Hematopoietic multipotent progenitor cell treated with erythropoietin and hydrocortisone succinate and interleukin-3 and kit ligand, for 8 days (in vitro differentiated cells): ENCODE measurements around the gene GREB1.

ENCODE experiments used
- DNase-seq: peaks from one replicate; pipeline ENCODE4 v3.0.0-alpha.2; 2015

The GREB1 gene

DNA sequence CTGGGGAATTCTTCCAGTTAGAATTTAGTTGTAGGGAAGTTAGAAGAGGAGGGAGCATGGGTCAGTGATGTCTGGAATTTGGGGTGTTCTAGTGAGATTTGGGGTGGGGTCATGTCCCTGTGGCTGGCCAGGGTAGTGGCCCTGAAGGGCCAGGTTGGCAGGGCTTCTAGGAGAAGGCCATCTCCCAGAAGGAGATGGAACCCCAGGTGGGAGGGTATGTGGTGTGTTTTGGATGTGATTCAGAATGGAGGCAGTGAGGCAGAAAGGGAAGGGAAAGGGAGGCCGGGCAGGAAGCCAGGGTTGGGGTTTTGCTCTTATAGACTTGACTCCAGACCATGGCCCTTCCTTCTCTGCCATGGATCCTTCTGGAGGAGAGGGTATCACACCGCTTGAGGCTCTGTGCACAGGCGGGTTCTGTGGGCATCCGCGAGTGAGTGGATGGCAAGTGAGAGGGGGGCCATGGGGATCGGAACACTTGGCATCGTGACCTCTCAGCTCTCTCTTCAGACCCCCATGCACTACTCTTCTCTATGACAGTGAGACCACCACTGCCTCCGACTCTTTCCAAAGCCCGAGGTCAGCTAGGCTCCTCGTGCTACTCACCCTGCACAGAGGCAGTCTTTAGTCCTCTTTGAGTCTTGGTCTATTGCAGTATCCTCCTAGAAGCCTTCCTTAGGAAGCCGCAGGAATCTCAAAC is 7.3 kb downstream of the GREB1 start:
- DNase-seq, result no peak

DNA sequence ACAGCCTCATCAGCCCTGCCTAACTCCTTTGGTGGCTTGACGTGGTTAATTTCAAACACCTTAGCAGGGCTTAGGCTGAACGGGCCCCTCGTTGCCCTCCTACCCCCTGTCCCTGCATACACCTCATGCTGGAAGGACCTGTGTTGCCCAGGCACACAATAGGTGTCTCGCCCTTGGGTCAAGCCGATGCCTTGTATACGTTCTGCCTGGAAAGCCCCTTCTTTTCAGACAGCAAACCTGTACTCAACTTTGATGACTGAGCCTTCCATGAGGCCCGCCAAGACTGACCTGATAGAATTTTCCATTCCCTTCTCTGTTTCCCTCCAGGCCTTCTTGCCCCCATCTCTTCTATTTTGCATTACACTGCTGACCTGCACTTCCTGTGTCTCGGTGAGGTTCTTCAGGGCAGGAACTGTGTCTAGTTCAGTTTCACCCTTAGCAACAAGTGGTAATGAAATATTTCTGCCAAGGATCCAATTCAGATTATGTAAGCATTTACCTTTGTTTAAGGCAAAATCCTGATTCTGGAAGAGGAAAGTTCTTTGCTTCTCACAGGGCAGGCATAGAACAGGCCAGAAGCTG is 7.9 kb downstream of the GREB1 start:
- DNase-seq, result no peak

DNA sequence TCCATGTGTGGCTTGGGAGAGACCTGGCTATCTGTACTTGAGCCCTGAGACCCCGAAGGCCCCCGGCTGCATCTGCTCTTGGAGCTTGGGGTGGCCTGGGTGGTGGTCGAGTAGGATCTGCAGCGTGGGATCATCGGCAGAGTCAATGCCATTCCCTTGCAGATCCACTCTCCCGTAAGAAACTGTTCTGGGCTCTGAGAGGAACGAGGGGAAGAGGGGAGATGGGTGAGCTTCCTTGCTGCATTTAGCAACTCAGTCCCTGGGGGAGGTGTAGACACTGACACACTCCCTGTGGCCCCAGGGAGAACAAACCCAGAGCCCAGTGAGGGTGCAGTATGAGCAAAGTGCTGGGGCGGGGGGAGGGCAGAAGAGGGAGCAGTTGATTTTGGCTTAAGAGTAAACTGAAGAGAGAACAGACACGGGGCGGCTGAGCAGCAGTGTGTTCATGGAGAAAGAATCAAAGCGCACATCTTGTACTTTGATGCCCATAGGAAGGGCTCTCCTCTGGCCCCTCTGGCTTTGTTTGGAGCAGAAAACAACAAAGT is 8.5 kb downstream of the GREB1 start:
- no peak for DNase-seq

DNA sequence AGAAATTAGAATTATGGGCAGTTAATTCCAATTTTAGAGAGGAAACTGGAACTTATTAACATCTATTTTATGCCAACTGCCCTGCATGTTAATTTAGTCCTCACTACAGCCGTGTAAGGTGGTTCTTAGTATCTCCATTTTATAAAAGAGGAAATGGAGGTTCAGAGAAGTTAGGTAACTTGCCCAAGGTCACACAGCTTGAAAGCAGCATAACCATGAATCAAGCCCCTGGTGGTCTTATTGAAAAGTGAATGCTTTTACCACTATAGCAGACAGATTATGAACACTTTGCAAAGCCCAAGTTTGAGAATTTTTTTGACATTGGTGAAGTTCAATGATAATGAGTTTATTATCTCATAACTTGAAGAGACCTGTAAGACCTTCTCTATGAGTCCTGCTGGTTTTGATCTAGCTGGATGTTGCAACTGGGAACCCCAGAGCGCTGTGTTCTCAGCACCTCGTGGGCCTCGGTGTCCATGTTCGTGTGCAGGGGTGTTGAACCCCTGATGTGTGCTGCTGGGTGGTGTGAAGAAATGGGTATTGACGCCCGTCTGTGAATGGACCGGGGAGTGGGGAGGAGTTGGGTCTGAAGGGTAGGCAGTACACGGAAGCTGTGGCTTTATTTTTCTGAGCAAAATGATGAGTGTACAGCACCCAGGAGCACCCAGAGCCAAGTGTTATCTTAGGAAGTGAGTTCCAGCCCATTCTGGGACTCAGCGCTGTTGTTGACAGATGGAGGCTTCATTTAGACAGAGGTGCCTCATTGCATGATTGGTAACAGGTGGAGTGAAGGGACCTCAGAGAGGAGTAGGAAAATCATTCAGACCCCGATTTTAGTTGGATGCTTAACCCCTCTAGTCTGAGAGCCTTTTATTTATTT is 9.7 kb downstream of the GREB1 start:
- DNase-seq, result no peak

DNA sequence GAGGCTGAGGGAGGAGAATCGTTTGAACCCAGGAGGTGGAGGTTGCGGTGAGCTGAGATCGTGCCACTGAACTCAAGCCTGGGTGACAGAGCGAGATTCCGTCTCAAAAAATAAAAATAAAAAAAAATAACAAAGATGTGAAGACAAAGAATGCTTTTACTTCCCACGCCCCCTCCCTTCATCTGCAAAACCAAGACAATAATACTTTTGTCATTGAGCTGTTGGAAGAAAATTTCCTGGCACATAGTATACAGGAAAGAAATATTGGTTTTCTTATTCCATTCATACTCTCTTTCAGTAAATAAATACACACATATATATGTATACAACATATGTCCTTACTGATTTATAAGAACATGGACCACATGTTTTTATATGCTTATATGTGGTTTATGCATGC is 12.2 kb downstream of the GREB1 start:
- DNase-seq, result no peak

DNA sequence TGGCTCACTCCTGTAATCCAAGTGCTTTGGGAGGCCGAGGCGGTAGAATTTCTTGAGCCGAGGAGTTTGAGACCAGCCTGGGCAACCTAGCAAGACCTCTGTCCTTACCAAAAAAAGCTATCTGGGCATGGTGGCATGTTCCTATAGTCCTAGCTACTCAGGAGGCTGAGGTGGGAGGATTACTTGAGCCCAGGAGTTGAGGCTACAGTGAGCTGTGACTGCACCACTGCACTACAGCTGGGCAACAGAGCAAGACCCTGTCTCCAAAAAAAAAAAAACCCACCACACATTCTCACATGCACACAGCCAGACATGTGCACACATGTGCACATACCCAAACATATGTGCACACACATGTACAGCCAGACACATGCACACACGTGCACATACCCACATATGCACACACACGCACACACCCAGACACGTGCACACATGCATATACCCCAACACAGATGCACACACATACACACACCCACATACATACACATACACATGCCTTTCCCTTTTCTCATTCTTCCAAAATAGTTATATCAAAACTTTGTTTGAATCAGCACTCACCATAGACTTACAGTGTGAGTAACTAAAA is 14.2 kb downstream of the GREB1 start:
- no peak for DNase-seq

DNA sequence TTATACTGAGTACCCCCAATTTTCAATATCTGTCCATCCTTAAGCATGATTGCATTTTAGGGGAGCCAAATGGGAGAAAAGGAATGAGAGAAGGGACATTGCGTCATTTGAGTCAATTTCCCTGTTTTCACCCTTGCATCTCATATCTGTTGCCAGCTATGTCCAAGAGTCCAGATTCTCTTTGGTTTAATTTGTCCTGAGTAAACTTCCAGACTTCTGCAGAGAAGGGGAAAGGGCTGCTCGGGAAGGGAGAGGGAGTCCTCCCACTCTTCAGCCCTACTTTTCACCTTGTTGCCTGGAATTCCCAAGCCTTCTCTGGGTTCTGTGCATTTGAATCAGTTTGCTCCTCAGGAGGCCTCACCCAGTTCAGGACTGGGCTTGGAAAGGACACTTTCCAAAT is 16.5 kb downstream of the GREB1 start:
- no peak for DNase-seq

DNA sequence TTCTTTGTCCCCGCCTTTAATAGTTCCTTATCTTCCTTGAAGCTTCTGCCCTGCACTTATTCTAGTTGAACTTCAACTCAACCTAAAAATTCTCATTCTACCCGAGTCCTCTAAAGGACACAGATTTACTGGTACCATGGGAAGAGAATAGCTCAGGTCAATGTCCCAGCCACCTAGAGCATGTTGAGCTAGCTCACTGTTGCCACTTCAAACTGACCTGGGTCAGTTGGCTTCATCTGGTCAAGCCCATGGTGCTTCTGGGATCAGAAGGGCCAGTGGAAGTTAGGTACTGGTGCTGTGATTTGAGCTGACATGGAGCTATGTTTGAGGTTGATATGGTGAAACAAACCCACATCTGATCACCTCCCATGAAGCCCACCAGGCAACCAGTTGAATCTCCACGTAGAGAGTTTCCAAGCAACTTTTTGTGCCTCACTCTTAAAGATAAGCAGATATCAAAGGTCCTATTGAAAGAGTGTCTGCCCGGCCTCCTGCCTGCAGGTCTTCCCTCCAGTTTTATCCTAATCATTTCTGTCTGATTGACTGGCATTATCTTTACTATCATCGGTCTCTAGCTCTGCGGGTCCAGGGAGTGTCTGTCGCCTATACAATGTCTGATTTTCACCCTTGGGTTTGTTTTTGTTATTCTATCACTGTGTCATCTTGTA is 17.2 kb downstream of the GREB1 start:
- DNase-seq, result no peak

DNA sequence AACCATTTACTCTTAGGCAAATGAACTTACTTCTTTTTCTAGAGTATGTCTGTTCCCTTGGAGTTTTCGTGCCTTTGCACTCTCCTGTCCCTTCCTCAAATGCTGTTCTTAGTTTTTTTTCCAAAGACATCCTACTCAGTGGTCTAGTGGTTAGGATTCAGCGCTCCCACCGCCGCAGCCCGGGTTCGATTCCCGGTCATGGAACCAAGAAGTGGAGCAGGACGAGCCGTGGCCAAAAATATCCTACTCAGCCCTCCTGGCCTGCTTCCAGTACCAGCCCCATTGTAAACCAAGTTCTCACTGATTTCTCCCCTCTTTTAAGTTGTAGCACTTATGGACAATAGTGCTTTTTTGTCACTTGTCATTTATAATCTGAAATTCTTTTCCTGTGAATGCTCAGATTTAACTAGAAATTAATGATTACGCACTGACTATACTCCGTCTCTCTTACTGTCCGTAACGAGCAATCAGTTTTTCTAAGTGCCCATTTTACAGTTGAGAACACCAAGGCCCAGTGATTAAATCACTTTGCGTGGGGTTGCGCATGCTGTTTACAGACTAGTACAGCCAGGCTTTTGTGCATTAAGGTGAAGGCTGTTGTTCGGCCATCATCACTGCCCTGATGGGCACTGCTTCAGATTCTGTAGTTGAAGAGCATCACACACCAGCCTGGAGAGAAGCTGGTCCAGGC is 17.9 kb downstream of the GREB1 start:
- no peak for DNase-seq

DNA sequence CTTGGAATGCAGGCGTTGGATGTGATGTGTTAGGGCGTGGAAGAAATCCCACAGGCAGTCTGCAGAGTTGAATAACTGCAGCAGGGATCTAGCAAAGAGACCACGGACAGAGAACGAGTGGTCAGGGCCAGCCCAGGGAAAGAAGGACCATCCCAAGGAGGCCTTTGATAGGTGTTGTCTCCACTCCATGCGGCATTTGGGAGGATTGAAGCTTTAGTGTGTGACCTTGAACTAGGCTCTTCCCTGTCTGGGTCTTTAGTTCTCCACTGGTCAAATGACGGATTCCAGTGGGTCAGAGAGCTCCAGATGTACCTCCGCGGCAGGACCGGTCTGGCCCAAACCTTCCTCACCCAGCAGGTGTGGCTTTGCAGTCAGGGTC is 18.4 kb downstream of the GREB1 start:
- no peak for DNase-seq

DNA sequence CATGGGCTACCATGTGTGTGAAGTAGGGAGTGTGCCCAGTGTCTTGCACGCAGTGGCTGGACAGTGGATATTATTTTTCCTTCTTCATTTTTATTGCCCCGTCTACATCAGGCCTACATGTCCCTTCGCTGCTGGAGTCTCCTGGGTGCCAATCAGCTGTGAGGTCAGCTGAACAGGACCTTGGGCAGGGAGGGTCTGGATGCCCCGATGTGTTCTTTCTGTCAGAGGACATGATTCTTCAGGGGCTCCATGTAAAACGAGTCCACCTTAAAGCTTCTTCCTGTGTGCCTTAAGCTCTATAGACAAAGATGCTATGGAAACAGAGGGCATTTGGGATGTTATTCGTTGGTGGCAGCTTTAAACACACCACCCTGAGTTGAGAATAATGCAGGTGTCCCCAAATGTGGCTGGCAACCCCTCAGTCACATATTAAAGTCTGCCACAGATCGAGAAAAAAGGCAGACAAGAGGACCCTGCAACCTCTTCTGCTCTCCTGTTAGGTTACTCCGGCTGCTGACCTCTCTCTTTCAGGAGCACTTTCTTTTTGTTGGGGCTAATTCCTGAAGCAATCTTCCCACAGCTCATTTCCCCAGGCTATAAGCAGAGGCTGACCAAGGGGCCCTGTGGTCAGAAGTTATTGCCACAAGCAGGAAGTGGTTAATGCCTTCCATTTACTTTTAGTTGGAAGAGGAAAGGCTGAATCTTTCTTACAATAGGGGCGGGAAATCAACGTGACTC is 20.0 kb downstream of the GREB1 start:
- no peak for DNase-seq

DNA sequence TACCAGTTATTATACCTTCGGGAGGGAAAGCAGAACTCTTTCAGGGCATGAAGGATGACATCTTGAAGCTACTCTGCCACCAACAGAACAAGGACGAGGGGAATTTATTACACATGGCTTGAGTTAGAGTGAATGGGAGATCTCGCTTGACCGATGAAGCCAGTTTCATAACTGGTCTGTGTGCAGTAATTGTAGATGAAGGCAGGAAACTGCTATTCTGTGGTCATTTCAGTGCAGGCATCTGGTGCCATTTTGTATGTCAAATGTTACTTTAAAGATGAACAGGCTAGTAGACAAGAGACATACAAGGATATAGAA is 20.5 kb downstream of the GREB1 start:
- DNase-seq, result no peak

DNA sequence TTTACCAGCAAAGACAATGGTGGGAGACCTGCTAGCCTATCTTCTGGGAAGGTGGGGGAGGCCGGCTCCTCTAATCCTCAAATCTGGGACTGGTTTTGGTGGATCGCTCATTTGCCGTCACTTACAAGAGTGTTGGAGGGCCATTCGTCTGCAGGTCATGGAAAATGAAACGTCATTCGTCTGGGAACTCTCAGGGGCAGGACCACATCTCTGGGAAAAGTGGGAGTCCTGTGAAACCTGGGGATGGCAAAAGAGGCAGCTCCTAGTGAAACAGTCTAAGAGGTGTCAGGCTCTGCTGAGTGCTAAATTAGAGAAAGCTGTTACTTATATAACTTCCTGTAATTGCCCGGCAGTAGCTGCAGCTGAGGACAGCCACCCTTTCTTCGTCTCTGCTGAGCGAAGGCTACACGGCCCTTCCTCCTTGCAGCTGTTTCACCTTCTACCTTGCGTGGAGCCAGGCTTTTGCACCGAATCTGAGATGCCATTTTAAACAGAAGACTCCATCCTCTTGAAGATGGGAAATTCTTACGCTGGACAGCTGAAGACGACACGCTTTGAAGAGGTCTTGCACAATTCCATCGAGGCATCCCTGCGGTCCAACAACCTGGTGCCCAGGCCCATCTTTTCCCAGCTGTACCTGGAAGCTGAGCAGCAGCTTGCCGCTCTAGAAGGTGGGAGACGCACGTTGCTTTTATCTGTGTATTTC is 22.4 kb downstream of the GREB1 start:
- DNase-seq, result no peak

DNA sequence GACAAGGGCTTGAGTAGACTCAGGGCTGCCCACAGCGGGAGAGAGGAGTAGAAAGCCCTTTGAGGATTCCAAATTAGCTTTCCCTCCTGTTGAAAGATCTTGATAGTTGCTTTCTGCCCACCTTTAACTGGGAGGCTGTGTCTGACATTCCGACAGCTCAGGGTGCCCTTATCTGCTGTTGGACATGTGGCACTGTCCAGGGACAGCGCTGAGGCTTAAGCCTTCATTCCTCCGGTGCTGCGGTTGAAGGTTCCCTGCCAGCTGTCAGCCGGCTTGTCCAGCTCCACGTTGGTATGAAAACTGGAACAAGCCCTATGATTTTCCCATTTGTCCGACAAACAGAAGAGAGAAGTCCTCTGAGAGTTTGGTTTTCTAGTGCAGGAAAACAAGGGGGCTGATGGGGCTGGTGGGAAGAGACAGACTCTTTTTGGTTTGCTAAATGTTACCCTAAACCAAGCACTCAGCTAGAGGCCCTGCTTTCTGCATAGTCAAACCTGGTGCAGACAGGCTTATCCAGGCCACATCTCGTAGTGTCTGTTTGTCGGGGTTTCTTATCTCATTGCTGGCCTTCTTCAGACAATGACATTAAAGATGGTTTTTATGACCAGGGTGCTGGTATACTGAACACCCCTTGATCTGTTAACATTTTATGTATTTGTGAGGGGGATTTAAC is 24.5 kb downstream of the GREB1 start:
- no peak for DNase-seq

DNA sequence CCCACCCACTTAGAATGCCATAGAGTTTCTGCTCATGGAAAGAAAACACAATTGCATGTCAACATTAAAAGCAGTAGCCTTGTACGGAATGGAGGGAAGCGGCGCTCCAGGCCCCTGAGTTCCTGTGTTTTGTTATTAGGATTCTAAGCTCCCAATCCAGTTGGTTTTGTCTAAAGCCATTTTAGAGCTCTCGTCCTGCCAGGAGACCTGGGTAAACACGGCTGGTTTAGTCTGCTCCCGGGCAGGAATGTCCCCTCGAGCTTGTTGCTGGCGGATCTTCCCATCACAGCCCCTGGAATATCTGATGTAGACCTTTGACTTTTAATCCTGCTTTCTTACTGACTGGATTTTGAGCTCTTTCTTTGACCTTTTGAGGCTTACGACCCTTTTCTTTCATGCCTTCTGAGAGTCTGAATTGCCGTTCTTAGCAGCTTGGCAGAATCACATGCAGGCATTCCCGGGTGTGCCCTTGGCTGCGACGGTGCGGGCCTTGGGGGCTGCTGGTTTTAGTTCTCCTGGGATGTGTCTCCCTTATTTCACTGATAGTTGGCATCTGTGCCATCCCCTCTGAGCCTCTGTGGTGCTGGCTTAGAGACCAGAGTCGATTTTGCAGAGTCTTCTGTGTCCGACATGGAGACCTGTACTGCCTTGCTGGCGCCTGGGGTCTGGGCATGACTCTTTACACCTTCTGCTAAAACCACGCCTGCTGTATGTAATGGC is 25.4 kb downstream of the GREB1 start:
- DNase-seq, result no peak

DNA sequence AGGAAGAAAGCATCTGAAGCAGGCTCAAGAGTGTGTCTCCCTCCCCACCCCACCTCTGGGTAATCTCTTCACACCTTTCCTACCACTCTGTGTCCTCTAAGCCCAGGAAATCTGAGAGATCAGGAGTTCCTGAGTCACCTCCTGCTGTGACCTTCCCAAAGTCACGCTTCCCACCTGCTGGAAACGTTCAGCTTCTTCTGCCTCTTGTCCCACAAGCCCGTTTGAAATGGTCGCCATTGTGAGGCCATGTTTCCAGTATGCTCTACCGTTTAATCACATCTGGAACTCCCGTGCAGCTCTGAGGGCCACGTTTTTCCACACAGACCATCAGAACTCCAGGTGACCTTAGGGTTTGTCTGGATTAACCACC is 25.9 kb downstream of the GREB1 start:
- DNase-seq, result no peak

DNA sequence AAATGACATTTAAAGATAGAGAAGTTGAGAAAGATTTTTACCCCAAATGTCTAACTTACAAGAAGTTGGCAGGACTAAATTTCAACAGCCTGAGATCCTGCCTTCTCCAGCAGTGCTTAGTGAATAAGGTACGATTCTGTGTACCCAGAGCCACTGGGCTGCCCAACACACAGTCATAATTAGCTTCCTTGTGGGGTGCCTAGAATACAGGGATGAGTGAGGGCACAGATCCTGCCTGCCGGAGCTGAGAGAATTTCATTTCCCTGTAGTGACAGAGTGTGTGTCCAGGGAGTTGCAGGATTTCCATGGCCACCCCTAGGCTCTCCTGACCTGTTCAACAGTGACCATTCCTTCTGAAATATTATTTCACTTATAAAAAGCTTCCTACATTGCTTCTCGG is 27.0 kb downstream of the GREB1 start:
- no peak for DNase-seq

DNA sequence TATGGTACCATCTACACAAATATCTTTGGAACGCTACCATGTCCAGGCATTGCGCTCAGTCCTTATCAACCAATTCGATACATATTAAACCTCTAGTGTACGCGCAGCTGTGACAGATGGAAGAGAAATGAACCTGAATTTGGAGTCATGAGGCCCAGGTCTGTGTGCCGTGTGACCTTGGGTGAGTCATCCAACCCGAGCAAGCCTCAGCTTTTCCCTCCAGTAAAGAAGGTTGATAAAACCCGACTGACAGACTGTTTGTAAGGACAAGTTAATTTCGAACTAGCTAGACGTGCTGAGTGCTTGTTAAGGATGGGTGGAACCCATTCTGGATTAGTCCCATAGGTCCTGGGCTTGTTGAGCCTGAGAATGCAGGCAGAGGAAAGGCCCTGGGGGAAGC is 28.2 kb downstream of the GREB1 start:
- no peak for DNase-seq

DNA sequence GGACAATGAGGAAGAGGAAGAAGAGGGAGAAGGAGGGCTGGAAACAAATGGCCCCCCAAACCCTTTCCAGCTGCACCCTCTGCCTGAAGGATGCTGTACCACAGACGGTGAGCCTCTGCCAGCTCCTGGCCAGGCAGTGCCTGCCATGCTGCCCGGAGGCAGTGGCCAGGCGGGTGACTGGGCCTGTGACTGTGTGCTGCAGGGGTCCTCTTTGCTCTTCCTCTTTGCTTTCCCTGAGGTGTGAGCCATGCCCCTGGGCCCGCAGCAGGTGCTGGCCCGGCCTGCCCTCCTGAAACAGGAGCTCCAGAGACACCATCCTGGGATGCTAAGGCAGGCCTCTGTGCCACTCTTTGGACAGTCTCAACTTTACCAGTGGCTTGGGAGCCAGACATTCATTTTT is 28.6 kb downstream of the GREB1 start:
- no peak for DNase-seq
